Type B pancreatic cell (in vitro differentiated cells): ENCODE data around the gene GPM6B. TPM values are rescaled to one million over a fixed set of nuclear protein-coding genes. Genes with fewer than 3 reads are reported as not detected.

Experiments used
- DNase-seq: peaks from one replicate; pipeline ENCODE4 v3.0.0; 2021; ENCODE audit warnings: mixed read lengths; ENCODE audit not compliant: unreplicated experiment; ENCODE audit errors: extremely low spot score
- H3K27ac Mint-ChIP-seq: 2 replicates; pipeline ENCODE4 v1.8.0; 2021; ENCODE audit warnings: mild to moderate bottlenecking, mixed read lengths
- H3K27me3 Mint-ChIP-seq: 2 replicates; pipeline ENCODE4 v1.8.0; 2021; ENCODE audit warnings: mixed read lengths
- H3K36me3 Mint-ChIP-seq: 2 replicates; pipeline ENCODE4 v1.8.0; 2021; ENCODE audit warnings: mixed read lengths
- H3K4me1 Mint-ChIP-seq: one replicate; pipeline ENCODE4 v1.8.0; 2021; ENCODE audit warnings: mixed read lengths; ENCODE audit not compliant: unreplicated experiment
- H3K4me3 Mint-ChIP-seq: 2 replicates; pipeline ENCODE4 v1.8.0; 2021; ENCODE audit warnings: mild to moderate bottlenecking, mixed read lengths
- H3K9me3 Mint-ChIP-seq: 2 replicates; pipeline ENCODE4 v1.8.0; 2021; ENCODE audit warnings: mixed read lengths
- CTCF ChIP-seq: fragments of 200-600 bp; sonication (generic); conservative IDR thresholded peaks from 2 replicates; pipeline ENCODE4 v1.5.0; 2021; ENCODE audit warnings: antibody characterized with exemption, mild to moderate bottlenecking
- total RNA-seq: library from RNA; stranded (reverse); gene quantifications from 2 replicates; pipeline ENCODE4 v1.2.1, GENCODE V29; 2021; ENCODE audit warnings: low replicate concordance

Gene GPM6B
- total RNA-seq, 1 donor from 2014 or later = 17.3 TPM

GRCh38 chrX:13840121-13840520 lies 23.2 kb upstream of the GPM6B start:
- Mint-ChIP-seq H3K27ac (no peak overlapping the region), H3K9me3 (no peaks in the 10 kb centered on the region), H3K27me3 (no peaks in the 10 kb centered on the region), H3K36me3 (no peaks in the 10 kb centered on the region), H3K4me1 (peaks cover 8% of the 10 kb centered on the region), H3K4me3 (no peak overlapping the region)
- no peak for DNase-seq
- no peak for TF ChIP-seq CTCF

- no peak for TF ChIP-seq CTCF
- no peaks in the 10 kb centered on the region for H3K36me3 Mint-ChIP-seq
- no peak overlapping the region for H3K27ac Mint-ChIP-seq
- H3K27me3 Mint-ChIP-seq = no peaks in the 10 kb centered on the region
- H3K4me3 Mint-ChIP-seq = no peak overlapping the region
- H3K4me1 Mint-ChIP-seq = peaks cover 8% of the 10 kb centered on the region
- no peaks in the 10 kb centered on the region for H3K9me3 Mint-ChIP-seq
- DNase-seq = no peak
Measured at GRCh38 chrX:13837290-13837745, 20.4 kb upstream of the GPM6B start.

GRCh38 chrX:13836575-13836974 lies 19.7 kb upstream of the GPM6B start:
- H3K27me3 Mint-ChIP-seq = no peaks in the 10 kb centered on the region
- H3K4me1 Mint-ChIP-seq = peaks cover 8% of the 10 kb centered on the region
- no peak for TF ChIP-seq CTCF
- H3K27ac Mint-ChIP-seq = no peak overlapping the region
- no peak overlapping the region for H3K4me3 Mint-ChIP-seq
- DNase-seq = no peak
- no peaks in the 10 kb centered on the region for H3K9me3 Mint-ChIP-seq
- H3K36me3 Mint-ChIP-seq = no peaks in the 10 kb centered on the region

- Mint-ChIP-seq H3K27ac (no peak overlapping the region), H3K4me1 (peaks cover 8% of the 10 kb centered on the region), H3K4me3 (no peak overlapping the region), H3K9me3 (no peaks in the 10 kb centered on the region), H3K36me3 (no peaks in the 10 kb centered on the region), H3K27me3 (no peaks in the 10 kb centered on the region)
- DNase-seq = no peak
- no peak for TF ChIP-seq CTCF
Measured at GRCh38 chrX:13835825-13836224, 18.9 kb upstream of the GPM6B start.

GRCh38 chrX:13834355-13834754 lies 17.5 kb upstream of the GPM6B start:
- Mint-ChIP-seq H3K27ac (no peak overlapping the region), H3K4me3 (no peak overlapping the region), H3K9me3 (no peaks in the 10 kb centered on the region), H3K4me1 (peaks cover 8% of the 10 kb centered on the region), H3K36me3 (no peaks in the 10 kb centered on the region), H3K27me3 (no peaks in the 10 kb centered on the region)
- no peak for DNase-seq
- TF ChIP-seq CTCF = no peak

GRCh38 chrX:13829983-13830382 lies 13.1 kb upstream of the GPM6B start:
- Mint-ChIP-seq H3K27ac (no peak overlapping the region), H3K27me3 (no peaks in the 10 kb centered on the region)
- TF ChIP-seq CTCF = no peak

More at GRCh38 chrX:13829983-13830382, 13.1 kb upstream of the GPM6B start:
- no peaks in the 10 kb centered on the region for H3K9me3 Mint-ChIP-seq
- H3K4me3 Mint-ChIP-seq = no peak overlapping the region
- DNase-seq = no peak
- no peaks in the 10 kb centered on the region for H3K36me3 Mint-ChIP-seq
- no peaks in the 10 kb centered on the region for H3K4me1 Mint-ChIP-seq
